AG09319 (cell line): ENCODE data around the gene MOB3B.

ENCODE experiments used
- DNase-seq: peaks from one replicate; pipeline ENCODE4 v3.0.0-alpha.2; 2010; ENCODE audit warnings: low read depth; ENCODE audit errors: extremely low read depth
- CTCF ChIP-seq: IDR thresholded peaks from 2 replicates; pipeline ENCODE4 v1.5.1; 2011; ENCODE audit warnings: low read depth, mild to moderate bottlenecking, inconsistent platforms, low read length, moderate library complexity

The MOB3B gene

DNA sequence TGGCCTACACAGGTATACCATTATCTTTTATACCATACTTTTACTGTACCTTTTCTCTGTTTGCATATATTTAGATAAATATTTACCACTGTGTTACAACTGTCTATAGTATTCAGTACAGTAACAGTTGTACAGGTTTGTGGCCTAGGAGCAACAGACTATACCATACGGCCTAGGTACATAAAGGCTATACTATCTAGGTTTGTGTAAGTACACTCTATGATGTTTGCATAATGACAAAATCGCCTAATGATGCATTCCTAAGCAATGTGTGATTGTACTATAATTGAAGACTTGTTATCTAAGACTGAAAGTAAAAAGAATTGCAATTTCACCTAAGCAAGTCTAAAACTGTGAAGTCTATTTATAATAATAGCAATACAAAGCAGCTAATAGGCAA, 39.8 kb upstream of the MOB3B start:
- DNase-seq = no peak
- no peak for TF ChIP-seq CTCF

DNA sequence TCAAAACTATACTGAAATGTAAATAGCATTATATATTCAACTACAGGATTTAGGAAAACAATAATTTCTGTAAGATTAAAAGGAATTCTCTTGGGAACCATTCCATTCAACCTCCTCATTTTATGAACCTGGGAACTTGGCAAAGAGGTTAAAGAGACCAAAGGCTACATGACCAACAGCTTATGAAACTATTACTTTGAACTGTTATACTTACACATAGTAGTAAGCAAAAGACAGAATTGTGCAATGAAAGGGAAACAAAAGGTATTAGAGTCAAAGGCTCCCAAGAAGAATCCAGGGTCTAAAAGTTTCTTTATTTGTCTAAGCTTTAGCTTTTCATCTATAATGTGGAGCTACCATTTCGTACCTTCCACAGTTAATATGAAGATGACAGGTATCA, 36.5 kb upstream of the MOB3B start:
- no peak for TF ChIP-seq CTCF
- DNase-seq = no peak

GRCh38 chr9:27565696-27566095, 36.1 kb upstream of the MOB3B start:
- no peak for DNase-seq
- no peak for TF ChIP-seq CTCF

GRCh38 chr9:27564670-27565069, 35.1 kb upstream of the MOB3B start:
- TF ChIP-seq CTCF = no peak
- no peak for DNase-seq

GRCh38 chr9:27563738-27564430, 34.3 kb upstream of the MOB3B start:
- no peak for DNase-seq
- no peak for TF ChIP-seq CTCF

DNA sequence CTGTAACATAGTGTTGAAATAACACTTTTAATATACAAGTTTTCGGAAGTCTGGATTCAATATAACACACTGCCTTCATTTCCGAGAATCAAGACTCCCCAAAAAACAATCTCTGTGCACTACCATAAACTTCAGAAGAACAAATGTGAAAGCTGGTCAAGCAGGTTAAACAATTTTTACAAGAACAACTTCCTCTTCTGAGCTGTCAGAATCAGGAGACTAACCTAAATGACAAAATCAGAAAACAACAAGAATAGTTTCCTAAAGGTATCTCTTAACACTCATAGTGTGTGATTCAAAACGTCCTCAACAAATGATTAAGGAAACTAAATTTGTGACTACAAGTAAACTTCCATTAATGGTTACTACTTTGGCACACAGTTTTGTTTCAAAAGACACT, 32.1 kb upstream of the MOB3B start:
- DNase-seq = no peak
- no peak for TF ChIP-seq CTCF

GRCh38 chr9:27560457-27560856, 30.8 kb upstream of the MOB3B start:
- no peak for DNase-seq

More at GRCh38 chr9:27560457-27560856, 30.8 kb upstream of the MOB3B start:
- no peak for TF ChIP-seq CTCF
